Measurements from ENCODE around the gene TESK2.
"Not testable (repeated sequence)": the region's sequence is repeated elsewhere in the genome, so short reads cannot be mapped to it uniquely, and the experiment has no call there.

Gene TESK2

DNA sequence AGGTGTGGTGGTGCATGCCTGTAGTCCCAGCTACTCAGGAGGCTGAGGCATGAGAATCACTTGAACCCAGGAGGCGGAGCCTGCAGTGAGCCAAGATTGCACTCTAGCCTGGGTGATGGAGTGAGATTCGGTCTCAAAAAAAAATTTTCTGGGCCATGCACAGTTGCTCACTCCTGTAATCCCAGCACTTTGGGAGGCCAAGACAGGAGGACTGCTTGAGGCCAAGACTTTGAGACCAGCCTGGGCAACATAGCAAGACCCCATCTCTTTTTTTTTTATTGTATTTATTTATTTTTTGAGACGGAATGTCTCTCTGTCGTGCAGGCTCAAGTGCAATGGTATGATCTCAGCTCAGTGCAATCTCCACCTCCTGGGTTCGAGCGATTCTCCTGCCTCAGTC, 16.8 kb downstream of the TESK2 start:
- not testable (repeated sequence) for DNase-seq (ENCODE audit: low read depth in 2 of 3, low spot score in 2 of 3)

DNA sequence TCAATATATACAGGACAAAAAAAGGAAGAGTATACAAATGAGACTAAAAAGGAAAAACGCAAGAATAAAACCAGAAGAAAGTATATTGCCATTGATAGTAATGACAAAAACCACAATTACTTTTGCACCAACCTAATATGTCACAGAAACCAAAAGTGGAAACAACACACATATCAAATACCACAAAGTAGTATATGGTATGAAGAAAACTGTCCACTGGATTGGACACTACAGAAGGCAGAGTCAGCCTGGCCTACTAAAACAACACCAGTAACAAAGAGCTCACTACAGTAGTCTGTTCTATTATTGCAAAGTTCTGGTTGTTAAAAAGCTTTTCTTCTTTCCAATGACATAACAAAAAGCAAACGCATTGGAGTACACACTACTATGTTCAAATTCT, 17.7 kb downstream of the TESK2 start:
- DNase-seq (ENCODE audit: low read depth in 2 of 3, low spot score in 2 of 3) = no peak

DNA sequence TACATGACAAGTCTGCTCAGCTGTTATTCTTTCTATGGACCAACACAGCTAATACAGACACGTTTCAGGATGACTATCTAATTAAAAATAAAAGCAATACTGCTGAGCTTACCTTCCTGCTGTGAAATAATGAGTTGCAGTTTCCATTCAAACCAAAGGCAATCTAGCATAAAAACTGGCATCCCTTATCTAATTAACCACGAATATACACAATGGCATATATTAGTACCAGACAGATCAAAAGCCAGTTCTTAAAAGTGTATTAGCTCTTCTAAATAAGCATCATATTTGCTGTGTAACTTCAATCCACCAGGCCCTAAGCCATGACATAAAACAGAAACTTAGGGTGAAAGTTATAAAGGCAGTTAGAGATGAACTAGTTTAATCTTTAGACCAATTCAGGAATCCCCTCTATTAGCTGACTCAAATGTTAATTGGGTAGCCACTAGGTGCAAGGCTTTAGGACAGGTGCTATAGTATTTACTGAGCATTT, 20.6 kb downstream of the TESK2 start:
- no peak for DNase-seq (ENCODE audit: low read depth in 2 of 3, low spot score in 2 of 3)

DNA sequence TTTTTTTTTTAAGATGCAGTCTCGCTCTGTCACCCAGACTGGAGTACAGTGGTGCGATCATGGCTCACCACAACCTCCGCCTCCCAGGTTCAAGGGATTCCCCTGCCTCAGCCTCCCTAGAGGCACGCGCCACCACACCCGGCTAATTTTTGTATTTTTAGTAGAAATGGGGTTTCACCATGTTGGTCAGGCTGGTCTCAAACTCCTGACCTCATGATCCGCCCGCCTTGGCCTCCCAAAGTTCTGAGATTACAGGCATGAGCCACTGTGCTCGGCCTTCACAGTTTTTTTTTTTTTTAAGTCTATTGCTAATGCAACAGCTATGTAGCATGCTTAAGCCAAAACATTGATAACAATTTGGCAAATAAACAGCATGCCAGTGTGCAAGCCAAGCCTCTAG, 23.6 kb downstream of the TESK2 start:
- DNase-seq (ENCODE audit: low read depth in 2 of 3, low spot score in 2 of 3) = not testable (repeated sequence)

DNA sequence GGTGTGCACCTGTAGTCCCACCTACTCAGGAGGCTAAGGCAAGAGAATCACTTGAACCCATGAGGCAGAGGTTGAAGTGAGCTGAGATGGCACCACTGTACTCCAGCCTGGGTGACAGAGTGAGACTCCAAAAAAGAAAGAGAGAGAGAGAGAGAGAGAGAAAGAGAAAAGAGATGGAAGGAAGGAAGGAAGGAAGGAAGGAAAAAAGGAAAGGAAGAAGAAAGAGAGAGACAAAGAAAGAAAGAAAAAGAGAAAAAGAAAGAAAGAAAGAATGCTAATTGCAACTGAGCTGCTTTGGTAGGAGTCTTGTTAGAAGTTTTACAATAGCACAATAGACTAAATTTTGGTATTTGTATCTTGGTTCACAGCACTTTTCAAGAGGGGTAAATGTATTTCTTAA, 25.7 kb downstream of the TESK2 start:
- DNase-seq (ENCODE audit: low read depth in 2 of 3, low spot score in 2 of 3) = no peak

DNA sequence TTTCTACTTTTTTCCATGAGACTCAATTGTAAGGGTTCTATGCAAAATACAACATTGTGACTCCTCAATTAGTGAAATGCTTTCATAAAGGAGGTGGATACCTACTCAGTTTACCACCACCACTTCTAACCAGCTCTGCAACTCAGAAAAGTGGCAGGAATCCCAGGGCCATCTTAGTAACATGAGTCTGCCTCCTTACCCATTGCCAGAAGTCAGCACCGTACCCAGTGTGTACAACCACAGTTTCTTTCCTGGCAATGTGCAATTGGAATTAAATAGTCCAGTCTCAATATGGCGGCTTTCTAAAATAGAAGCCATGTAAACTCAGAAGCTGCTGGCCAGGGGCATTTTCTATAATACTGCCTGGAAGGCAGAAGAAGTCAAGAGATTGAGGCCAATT, 32.1 kb downstream of the TESK2 start:
- no peak for DNase-seq (ENCODE audit: low read depth in 2 of 3, low spot score in 2 of 3)

DNA sequence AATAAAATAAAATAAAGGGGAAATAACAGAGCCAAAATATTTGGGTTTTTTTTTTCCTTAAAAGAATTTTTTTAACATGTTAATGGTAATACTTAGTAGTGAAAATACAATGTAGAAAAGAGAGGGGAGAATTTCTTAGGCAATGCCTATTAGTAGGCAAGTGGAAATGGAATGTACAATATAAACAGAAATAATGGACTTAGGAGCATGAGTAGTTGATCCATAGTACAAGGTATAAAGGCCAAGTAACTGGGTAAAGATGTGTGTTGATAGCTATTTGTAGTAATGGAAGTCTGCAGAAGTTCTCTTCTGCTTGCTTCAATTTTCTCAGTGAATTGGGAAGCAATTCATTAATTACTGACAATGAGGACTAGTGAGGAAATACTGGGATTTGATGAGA, 34.4 kb downstream of the TESK2 start:
- no peak for DNase-seq (ENCODE audit: low read depth in 2 of 3, low spot score in 2 of 3)

DNA sequence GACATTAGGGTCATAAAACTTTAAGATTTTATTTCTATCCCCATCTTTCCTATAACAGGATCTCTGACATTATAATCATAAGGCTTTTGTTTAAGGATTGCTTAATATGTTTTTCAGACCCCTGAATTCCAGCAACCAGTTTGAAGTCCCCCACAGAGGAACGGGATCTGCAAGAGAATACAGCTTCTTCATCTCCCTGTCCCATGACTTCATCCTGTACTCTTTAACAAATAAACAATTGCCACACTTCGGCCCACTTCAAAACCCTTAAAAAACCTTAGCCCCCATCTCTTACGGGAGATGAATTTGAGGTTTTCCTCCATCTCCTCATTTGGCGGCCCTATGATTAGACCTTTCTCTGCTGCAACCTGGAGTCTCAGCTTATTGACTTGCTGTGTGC, 35.8 kb downstream of the TESK2 start:
- no peak for DNase-seq (ENCODE audit: low read depth in 2 of 3, low spot score in 2 of 3)

DNA sequence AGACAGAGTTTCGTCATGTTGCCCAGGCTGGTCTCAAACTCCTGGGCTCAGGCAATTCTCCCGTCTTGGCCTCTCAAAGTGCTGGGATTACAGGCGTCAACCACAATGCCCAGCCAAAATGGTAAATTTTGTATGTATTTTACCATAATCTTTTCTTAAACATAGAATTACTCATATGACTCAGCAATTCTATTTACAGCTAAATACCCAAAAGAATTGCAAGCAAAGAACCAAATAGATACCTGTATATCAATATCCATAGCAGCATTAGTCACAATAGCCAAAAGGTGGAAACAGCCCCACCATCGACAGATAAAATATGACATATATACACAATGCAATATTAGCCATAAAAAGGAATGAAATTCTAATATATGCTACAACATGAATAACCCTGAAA, 36.5 kb downstream of the TESK2 start:
- DNase-seq (ENCODE audit: low read depth in 2 of 3, low spot score in 2 of 3) = no peak

DNA sequence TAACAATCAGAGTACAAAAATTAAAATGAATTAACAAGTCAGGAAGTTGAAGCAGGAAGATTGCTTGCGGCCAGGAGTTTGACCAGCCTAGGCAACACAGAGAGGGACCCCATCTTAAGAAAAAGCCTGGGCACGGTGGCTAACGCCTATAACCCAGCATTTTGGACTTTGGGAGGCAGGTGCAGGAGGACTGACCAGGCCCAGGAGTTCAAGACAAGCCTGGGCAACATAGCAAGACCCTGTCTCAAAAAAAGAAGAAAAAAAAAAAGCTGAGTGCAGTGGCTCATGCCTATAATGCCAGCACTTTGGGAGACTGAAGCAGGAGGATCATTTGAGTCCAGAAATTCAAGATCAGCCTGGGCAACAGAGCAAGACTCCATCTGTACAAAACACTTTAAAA, 38.5 kb downstream of the TESK2 start:
- DNase-seq (ENCODE audit: low read depth in 2 of 3, low spot score in 2 of 3) = no peak

DNA sequence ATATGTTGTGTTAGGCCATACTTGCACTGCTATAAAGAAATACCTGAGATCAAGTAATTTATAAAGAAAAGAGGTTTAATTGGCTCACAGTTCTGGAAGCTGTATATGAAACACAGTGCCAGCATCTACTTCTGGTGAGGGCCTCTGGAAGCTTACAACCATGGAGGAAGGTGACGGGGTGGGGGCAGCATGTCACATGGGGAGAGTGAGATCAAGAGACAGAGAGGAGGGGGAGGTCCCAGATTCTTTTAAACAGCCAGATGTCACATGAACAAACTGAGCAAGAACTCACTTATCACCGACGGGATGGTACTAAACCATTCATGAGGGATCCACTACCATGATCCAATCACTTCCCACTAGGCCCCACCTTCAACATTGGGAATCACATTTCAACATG, 42.6 kb downstream of the TESK2 start:
- no peak for DNase-seq (ENCODE audit: low read depth in 2 of 3, low spot score in 2 of 3)

DNA sequence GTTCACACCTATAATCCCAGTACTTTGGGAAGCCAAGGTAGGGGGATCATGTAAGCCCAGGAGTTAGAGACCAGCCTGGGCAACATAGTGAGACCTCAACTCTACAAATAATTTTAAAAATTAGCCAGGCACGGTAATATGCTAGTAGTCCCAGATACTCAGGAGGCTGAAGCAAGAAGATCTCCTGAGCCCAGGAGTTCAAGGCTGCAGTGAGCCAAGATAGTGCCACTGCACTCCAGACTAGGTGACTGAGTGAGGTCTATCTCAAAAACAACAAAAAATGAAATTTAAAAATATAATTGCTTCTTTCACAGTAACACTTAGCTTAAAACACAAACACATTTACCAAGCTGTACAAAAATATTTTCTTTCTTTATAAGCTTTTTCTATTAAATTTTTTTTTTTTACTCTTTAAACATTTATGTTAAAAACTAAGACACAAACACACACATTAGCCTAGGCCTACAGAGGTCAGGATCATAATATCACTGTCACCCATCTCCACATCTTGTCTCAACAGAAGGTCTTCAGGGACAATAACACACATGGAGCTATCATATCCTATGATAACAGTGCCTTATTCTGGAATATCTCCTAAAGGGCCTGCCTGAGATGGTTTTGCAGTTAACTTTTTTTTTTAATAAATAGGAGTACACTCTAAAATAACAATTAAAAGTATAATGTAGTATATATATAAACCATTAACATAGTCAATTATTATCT, 43.9 kb downstream of the TESK2 start:
- DNase-seq (ENCODE audit: low read depth in 2 of 3, low spot score in 2 of 3) = no peak

DNA sequence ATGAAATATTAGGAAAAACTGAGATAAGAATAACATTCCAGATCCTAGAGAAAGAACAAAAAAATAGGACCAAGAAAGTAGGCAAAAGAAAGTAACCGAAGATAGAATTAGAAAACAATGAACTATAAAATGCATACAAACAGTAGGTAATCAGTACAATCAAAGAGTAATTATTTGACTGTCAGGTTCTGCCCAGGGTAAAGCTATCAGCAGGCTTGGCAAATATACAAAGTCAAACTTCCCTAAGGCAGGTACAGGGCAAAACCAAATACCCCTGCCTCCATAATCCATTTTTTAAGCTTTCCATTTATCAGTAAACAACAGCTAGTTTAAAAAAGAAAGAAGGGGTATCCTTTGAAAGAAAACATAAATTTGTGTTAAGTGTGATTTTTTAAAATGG, 44.4 kb downstream of the TESK2 start:
- DNase-seq (ENCODE audit: low read depth in 2 of 3, low spot score in 2 of 3) = no peak

DNA sequence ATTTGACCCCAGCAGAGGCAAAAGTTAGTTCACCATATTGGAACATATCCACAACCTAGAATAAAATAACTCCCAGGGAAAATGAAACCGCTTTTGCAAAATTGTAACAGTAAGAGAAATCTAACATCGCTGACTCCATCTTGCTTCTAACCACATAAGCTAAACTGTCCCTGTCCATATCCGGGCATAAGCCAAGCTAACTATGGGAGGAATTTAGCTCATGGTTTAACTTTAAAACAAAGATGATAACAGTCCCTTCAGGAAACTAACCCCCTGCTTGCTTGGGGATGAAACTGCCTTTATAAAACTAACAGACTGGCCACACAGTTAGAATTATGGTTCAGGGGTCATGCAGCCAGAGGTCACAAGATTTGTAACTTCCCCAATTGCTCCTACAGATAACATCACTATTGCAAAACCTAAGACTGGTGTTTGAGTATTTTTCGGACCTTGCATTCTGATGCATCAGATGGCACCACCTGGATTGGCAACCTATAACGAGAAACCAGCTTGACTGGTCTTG, 46.3 kb downstream of the TESK2 start:
- DNase-seq (ENCODE audit: low read depth in 2 of 3, low spot score in 2 of 3) = no peak

DNA sequence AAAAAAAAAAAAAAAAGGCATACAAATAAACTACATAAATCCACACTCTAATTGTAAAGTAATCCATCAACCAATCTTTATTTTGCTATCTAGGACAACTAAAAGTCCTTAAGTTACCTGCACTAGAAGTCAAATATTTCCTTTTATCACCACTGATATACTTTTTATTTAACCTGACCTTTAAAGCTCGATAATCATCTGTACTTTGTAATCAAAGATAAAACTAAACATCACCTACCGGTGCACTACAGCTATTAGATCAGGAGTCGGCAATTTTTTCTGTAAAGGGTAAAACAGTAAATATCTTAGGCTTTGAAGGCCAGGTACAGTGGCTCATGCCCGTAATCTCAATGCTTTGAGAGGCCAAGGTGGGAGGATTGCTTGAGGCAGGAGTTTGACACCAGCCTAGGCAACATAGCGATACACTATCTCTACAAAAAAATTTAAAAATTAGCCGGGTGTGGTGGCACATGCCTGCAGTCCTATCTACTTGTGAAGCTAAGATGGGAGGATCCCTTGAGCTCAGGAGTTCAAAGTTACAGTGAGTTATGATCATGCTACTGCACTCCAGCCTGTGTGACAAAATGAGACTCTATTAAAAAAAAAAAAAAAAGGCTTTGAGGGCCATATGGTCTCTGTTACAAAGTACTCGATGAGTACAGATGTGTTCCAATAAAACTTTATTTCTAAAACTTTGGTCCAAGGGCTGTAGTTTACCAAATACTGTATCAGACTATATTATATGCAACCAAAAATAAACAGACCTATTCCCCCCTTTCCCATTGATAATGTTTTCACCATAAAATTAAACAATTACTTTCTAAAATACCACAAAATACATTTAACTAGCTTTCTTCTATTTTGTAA, 47.1 kb downstream of the TESK2 start:
- DNase-seq (ENCODE audit: low read depth in 2 of 3, low spot score in 2 of 3) = no peak

DNA sequence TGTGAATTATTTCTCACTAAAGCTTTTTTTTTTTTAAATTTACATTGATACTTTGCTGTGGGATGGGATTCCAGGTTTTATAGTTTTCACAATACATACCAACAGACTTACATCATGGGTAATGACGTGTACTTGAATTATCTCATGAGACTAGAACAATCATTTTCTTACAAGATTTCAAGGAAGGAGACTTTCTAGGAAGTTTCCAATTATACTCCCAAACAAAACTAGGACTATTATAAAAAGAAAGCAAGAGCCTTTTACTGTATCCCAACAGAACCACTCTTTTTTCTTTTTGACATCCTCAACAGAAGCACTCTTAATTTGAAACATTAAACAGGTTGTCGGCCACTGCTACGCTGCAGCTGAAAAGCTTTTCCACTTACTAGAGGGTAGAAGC, 48.7 kb downstream of the TESK2 start:
- DNase-seq (ENCODE audit: low read depth in 2 of 3, low spot score in 2 of 3) = no peak

DNA sequence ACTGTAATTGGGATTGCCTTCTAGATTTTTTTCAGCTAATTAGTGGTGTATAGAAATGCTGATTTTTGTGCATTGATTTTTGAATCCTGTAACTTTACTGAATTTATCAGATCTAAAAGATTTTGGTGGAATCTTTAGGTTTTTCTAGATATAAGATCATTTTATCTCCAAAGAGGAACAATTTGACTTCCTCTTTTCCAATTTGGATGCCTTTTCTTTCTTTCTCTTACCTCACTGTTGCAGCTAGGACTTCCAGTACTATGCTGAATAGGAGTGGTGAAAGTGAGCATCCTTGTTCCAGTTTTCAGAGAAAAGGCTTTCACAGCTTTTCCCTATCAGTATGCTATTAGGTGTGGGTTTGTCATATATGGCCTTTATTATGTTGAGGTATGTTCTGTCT, 53.6 kb downstream of the TESK2 start:
- no peak for DNase-seq (ENCODE audit: low read depth in 2 of 3, low spot score in 2 of 3)

DNA sequence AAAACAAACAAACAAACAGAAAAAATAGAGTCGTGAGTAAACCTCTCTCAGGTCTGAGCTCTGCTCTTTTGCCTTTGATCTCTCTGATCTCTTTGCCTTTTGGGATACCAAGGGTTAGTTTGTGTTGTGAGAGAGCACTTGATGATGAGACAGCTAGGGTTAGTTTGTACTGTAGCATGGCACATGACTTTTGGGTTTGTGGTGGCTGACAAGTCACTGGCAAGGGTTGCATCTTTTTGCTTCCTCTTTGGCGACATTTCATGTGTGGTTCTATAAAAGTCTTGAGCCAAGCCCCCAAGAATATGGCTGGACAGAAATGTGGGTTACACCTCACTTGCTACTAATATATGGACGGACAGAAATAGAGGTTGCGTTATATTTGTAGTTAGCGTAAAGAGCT, 60.5 kb downstream of the TESK2 start:
- DNase-seq (ENCODE audit: low read depth in 2 of 3, low spot score in 2 of 3) = no peak

DNA sequence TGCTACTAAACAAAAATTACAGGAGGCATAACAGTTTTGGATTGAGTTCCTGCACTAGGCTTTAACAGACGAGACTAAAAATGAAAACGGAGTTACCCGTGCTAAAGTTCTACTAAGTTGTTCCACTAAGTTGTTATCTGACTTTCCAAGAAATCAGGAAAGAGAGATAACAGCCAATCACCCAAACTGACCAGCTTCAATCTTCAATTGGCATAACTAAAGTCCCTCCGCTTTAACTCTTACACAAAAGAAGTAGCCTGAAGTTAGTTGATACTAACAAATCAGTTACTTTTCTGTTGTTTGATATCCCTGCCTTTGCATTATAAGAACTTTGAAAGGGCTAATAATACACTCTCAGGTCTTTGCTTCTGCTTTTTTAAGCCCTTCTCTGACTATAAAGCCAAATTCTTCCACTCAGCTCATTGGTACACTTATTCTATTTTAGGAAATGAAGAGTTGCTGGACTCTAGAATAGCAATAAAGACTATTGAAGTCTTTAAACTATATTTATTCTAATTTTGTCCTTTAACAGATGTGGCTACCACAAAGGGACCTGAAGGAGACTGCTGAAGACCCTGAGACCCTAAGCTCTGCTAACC, 61.3 kb downstream of the TESK2 start:
- no peak for DNase-seq (ENCODE audit: low read depth in 2 of 3, low spot score in 2 of 3)

DNA sequence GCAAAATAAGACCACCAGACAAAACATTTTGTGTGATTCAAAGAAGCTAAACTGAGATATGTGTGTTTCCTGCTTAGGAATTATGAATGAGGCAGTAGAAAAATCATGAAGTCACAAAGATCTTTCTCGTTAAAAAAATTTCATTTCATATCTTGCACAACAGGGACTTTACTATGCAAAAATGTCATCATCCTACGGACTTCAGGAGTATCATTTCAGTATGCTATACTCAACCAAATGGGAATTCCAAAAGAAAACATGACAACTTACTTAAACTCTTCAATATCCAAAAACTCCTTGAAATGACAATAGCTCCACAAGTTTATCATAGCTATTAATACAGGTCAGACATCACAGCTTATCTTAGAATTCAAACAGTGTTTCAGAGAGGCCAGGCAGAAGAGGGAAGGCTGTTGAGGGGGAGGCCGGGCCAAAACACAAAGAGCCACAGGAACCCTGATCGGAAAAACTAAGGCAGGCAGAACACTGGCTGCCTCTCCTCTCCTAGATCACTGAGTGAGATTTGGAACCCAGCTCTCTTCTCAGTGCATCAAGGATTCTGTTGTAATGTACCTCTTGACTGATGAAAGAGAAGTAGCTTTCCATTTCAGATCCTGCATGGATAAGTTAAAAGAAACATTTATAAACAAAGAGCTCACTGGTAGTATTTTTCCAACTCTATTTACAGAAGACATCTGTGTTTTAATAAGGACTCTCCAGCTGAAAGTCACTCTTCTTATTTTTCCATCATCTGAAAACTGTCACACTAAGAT, 66.9 kb downstream of the TESK2 start:
- DNase-seq (ENCODE audit: low read depth in 2 of 3, low spot score in 2 of 3) = no peak

DNA sequence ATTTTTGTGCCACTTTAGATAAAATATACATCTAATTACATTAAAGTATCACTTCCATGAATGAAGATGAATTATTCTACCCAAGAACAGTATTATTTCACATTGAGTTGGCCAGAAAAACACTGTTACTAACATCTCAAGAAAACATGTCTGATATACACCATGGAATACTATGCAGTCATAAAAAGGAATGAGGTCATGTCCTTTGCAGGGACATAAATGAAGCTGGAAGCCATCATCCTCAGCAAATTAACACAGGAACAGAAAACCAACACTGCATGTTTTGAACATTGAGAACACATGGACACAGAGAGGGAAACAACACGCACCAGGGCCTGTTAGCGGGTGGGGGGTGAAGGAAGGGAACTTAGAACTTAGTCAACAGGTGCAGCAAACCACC, 69.0 kb downstream of the TESK2 start:
- no peak for DNase-seq (ENCODE audit: low read depth in 2 of 3, low spot score in 2 of 3)
